KOPT-K1 (cell line): ENCODE results near the gene GPR39.

ENCODE experiments used
- H3K27ac ChIP-seq: fragments of 200-600 bp; sonication (generic); 2 replicates; pipeline ENCODE4 v1.5.1; 2016; ENCODE audit warnings: antibody characterized with exemption, mild to moderate bottlenecking, low read depth, low read length; ENCODE audit not compliant: poor library complexity, severe bottlenecking
- H3K36me3 ChIP-seq: fragments of 200-600 bp; sonication (generic); 2 replicates; pipeline ENCODE4 v1.5.1; 2017; ENCODE audit warnings: antibody characterized with exemption, mild to moderate bottlenecking, low read length, moderate library complexity; ENCODE audit not compliant: insufficient read depth
- H3K9me3 ChIP-seq: fragments of 200-600 bp; sonication (generic); 2 replicates; pipeline ENCODE4 v1.5.1; 2017; ENCODE audit warnings: antibody characterized with exemption, low read length, mild to moderate bottlenecking; ENCODE audit not compliant: insufficient read depth, poor library complexity, severe bottlenecking

Gene GPR39

DNA sequence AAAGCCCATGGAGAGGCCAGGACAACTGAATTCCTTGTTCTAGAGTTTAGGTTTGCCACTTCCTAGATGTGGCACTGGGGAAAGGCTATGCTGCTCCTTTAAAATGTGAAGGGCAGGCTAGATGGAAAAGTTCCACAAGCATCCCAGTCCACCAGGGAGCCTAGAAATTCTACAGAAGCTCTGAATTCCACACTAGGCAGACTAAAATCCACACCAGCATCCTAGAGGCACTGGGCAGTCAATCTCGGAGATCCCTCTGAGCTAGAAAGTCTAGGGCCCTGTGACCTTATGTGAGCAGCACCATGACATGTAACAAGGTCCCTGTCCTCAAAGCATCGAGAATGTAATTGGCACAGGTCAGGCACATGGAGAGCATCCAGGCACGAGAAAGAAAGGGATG lies 181.9 kb downstream of the GPR39 start:
- no peak overlapping the region for H3K27ac ChIP-seq
- no peaks in the 10 kb centered on the region for H3K36me3 ChIP-seq
- H3K9me3 ChIP-seq: no peaks in the 10 kb centered on the region

DNA sequence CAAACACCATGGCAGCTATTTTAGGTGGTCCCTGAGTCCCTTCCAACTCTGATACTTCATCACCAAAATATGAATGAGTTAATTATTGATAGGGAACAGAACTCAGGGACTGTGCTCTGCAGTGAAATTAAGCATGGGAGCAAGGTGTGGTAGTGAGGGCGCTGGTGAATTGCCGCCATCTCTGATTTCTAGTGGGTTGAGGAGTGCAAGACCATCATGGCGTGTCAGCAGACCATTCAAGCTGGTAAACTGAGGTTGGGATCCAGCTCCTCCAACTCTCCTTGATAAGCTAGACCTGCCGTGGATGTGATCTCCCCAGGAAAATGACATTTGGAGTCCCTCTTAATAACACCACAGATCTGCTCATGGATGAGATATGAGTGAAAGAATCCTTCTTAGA lies 183.0 kb downstream of the GPR39 start:
- no peak overlapping the region for H3K27ac ChIP-seq
- H3K36me3 ChIP-seq: no peaks in the 10 kb centered on the region

DNA sequence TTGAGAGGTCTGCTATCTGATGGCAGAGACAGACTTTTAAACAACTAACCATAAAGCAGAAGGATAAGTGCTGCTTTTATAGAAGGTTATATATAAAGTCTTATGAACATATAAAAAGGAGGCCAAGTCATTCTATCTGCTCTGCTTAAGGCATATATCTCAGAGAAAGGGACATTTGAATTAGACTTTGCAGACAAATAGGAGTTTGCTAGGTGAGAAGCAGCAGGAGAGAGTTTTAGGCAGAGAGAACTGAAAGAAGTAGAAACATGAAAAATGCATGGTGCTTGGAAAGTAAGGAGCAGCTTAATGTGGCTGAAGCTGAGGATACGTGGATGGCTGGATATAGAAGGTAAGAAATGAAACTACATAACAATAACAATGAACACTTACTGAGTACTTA lies 188.0 kb downstream of the GPR39 start:
- H3K9me3 ChIP-seq: no peaks in the 10 kb centered on the region
- H3K27ac ChIP-seq: no peak overlapping the region
- no peaks in the 10 kb centered on the region for H3K36me3 ChIP-seq

More for the DNA sequence above, 183.0 kb downstream of the GPR39 start:
- no peaks in the 10 kb centered on the region for H3K9me3 ChIP-seq

DNA sequence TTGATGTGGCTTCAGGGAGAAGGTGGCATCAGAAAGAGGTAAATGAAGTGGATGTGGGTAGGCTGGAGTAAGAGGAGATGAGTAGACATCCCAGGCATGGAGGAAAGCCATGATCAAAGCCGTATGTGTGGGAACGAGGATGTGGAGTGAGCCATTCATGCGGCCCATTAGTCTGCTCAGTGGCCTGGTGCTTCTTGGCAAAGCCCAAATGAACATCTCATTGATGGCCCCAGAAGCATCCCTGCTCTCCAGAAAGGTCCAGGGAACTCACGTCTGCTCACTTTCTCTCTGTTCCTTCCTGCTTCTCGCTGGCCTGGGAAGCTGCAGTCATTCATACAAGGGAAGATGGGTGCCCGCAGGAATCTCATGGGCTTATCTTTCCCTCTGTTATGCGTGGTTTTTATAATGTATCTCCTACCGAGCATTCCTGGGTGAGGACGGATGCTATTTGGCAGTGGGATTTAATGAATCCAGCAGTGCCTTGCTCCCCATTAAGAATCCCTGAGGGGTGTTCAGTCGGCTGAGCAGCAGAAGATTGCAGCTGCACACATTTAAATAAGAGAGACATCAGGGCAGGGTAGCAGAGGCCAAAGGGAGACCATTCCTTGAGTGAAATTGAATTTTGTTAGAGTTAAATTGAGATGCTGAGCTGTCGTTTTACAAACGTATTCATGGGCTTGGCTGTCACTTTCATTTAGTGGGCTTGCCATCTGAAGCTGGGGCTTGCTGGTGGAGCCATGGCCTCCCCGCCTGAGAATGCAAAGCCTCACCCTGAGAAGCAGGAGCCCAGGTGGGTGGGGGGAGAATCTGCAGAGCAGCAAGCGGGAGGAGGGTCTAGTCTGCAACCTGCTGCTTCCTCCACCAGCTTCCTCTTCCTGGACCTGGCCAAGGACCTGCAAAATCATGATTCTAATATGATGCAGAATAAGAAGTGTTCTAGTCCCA lies 188.9 kb downstream of the GPR39 start:
- no peaks in the 10 kb centered on the region for H3K36me3 ChIP-seq
- no peaks in the 10 kb centered on the region for H3K9me3 ChIP-seq
- H3K27ac ChIP-seq: no peak overlapping the region

DNA sequence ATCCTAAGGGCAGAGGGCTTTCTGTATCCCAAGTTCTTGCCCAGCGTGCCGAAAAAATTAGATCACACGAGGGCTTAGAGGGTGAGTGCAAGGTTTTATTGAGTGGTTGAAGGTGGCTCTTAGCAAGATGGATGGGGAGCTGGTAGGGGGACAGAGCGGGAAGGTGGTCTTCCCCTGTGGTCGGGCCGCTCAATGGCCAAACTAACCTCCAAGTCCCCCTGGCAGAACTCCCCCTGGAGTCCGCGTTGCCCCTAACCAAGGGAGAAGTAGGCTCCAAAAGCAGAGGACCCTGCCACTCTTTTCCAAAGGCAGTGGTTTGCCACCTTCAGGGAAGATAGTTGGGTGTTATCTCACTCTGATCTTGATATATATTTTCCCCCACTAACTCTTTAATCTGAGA lies 190.0 kb downstream of the GPR39 start:
- H3K9me3 ChIP-seq: no peaks in the 10 kb centered on the region
- H3K27ac ChIP-seq: no peak overlapping the region
- H3K36me3 ChIP-seq: no peaks in the 10 kb centered on the region

DNA sequence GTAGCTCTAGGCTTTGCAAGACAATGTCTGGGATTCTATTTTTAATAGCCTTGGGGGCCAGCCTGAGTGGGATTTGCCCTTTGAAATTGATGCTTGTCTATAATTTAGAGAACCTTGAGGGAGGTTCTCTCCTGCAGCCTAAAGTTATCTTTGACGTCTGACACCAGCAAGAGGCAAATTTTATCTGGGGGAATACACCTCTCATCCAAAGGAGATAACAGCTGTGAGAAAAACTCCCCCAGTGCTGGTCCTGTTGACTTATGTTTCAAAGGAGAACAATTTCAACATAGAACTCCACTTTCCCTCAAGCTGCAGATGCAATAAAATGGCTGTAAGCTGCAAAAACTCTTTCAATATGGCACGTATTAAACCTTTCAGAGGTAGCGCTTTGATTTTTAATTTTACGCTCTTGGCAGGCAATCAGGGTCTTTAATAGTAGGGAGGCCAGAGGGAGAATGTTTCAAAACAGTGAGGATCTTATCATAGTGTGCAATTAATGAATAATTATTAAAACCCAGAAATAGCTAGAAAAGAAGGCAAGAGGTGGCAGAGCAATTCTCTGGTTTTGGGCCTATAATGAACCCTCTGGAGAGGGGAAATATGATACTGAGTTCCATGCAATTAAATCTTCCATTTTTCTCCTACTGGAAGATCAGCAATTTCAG lies 191.0 kb downstream of the GPR39 start:
- no peak overlapping the region for H3K27ac ChIP-seq
- no peaks in the 10 kb centered on the region for H3K9me3 ChIP-seq
- H3K36me3 ChIP-seq: no peaks in the 10 kb centered on the region

DNA sequence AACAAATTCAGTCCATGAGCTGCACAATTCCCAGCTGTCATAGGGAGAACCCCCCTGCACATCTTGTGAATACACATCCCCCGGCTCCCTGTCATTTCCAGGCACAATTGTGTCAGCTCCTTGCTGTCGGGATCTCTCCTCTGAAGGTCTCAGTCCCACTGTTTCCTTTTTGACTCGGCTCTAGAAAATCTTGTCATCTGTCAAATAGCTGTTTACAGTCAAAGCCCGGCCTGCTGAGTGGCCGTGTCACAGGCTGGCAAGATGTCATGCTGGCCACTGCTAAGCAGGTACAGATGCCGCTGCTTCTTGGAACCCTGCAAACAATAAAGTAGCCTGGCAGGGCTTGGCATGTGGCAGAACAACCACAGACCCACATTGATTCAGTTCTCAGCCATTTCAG lies 191.7 kb downstream of the GPR39 start:
- no peak overlapping the region for H3K27ac ChIP-seq
- no peaks in the 10 kb centered on the region for H3K36me3 ChIP-seq
- no peaks in the 10 kb centered on the region for H3K9me3 ChIP-seq

DNA sequence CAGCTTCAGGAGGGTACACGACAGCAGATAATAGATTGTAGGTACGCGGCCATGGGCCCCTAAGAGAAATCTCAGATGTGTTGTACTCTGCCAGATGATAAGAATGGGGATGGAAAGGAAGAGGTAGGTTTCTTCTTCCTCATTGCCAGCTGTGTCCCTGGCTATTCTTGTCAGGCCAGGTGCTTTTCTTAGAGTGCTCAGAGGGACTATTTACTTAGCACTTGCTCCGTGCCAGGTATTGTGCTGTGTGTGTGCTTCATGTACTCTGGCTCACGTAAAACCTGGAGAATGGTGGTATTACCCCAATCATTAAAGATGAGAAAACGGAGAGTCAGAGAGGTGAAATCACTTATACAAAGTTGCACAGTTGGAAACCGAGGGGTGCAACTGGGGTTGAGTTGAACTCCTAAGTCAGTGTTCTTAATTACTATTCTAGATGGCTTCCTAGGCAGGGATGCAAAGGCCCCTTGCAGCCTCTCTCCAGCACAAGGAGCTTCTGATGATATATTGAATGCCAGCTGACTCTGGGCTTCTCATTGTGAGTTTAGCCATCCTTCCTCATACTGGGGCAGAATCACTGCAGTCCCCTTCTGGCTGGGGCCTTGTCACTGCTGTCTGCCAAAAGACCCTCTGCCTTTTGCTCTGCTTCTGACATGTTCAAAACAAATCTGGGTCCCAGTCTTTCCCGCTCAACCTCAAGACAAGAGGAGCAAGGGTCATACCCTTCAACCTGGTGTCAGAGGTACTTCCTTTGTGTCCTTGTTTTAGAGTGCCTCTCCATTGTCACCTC lies 192.7 kb downstream of the GPR39 start:
- H3K36me3 ChIP-seq: no peaks in the 10 kb centered on the region
- no peaks in the 10 kb centered on the region for H3K9me3 ChIP-seq
- no peak overlapping the region for H3K27ac ChIP-seq

DNA sequence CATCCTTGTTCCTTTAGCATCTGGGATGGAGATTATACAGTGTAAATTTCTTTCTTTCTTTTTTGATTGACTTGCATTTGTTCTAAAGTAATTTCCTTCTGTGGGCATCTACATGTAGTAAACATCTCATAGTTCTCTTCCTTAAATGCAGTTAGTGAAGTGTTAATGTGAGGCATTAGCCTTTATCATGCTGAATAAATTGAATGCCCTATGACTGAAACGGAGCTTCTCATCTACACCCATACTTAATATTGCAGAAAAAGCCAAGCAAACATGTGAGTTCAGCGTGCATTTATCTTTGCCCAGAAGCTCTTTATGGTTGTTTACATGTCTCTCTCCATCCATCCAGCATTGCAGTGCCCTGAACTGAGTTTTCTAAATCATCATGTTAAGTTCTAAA lies 195.1 kb downstream of the GPR39 start:
- Histone ChIP-seq H3K27ac (no peak overlapping the region), H3K36me3 (no peaks in the 10 kb centered on the region), H3K9me3 (no peaks in the 10 kb centered on the region)

DNA sequence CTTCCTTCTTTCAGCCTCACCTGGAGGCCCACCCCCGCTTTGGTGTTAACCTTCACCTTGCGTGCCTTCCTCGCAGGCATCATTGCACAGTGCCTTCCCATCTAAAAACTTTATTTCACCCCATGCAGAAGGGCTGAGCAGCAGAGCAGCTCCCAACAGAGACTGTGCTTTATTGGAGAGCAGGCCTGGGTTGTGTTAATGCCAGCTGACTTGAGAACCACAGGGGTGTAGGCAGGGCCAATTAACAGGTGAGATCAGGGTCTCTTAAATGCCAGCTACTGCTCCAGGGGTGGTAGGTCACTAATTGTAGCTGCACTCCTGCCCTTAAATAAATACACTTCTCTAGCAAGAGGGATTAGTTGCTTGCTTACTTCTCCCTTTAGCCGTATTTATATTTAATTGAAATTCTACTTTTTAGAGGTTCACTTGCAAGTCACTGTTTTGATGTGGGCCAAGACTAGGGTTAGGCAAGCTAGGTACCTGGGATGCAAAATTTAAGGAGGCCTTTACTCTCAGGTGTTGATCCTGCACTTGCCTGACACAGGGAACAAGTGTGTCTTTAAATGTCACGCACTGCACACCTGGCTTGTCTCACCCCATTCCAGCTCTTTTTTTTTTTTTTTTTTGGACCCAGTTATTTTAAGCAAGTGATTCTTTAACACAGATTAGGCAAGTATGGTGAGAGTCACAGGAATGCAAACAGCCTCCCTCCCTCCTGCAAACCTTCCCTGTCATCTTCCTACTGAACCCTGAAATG lies 198.9 kb downstream of the GPR39 start:
- Histone ChIP-seq H3K27ac (no peak overlapping the region), H3K36me3 (no peaks in the 10 kb centered on the region), H3K9me3 (no peaks in the 10 kb centered on the region)

DNA sequence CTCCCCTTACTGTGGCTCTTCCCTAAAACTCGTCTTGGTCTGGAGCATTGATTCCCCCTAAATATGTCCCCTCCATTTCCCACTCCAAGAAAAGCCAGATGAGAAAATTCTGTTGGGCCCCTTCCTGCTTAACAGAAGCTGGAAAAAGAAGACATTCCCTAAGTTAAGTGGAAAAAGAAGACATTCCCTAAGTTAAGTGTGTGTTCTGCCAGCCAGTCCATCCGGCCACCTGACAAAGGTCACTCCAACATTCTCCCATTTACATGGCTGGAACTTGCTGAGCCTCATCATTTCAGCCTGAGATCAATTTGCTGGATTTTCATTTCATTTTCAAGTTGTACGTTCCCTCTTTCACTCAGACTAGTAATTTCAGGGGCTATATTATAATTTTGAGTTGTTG lies 201.4 kb downstream of the GPR39 start:
- no peak overlapping the region for H3K27ac ChIP-seq
- H3K36me3 ChIP-seq: no peaks in the 10 kb centered on the region
- no peaks in the 10 kb centered on the region for H3K9me3 ChIP-seq

DNA sequence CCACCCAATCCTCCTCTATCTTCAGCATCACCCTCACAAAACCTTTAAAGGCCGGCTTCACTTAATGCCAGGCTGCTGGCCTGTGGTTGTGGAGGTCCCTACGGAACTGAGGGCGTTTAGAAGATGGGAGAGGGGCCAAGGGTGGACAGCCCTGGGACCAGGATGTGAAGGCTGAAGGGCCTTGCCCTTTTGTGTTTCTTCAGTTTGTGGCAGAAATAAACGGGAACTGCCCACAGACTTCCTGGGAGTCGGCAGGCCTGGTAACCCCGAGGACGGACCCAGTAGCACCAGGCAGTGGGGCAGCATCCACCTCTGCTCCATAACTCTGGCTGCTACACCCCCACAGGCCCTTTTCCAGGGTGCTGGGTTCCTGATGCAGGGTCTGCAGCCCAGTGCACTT lies 202.1 kb downstream of the GPR39 start:
- no peaks in the 10 kb centered on the region for H3K36me3 ChIP-seq
- no peaks in the 10 kb centered on the region for H3K9me3 ChIP-seq
- no peak overlapping the region for H3K27ac ChIP-seq

DNA sequence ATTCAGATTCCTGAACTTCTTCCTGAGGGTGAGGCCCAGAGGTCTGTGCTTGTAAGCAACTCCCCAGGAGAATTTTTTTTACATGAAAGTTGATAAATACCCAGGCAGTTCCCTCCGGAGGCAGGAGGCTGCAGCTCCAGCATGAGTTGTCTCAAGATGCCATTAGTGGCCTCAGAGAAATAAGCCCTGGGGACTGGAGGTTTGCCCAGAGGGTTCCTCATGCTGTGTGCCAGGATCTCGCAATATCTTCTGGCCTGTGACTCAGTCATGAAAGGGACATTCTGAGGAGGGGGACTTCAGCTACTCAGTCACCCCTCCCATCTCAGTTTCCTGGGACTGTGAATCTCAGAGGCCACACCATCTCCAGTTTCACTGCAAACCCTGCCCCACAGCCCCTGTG lies 203.5 kb downstream of the GPR39 start:
- Histone ChIP-seq H3K36me3 (no peaks in the 10 kb centered on the region), H3K27ac (no peak overlapping the region), H3K9me3 (no peaks in the 10 kb centered on the region)

DNA sequence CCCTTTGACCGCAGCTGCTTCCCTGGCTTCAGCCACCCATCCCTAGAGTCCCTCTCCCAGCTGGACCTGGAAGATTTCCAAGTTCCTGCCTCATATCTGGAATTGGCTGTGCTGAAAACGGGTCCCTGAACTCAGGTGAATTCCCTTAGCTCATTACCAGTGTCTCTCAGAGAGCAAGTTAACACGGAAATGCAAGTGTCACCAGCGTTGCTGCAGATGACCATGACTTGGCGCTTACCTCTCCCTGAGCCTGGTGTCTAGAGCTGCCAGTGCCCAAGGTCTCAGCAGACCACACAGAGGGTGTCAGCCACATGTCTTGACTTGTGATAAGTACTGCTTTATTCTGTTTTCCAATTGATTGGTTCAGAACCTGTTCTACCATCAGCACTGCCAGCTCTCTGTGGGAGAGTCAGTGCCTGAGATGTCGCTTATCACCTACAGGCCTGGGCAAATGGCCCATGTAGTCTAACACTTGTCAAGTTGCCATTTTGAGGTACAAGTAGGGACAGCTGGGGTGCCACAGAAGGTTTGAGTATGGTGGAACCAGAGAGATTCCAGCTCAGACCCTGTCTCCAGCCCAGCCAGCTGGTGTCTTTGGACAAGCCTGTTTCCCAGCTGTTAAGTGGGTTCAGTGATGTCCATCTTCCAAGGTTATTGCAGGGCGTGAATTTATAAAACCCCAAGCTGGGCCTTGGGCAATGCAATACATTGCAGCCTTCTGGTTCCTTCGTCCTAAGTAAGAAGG lies 204.7 kb downstream of the GPR39 start:
- Histone ChIP-seq H3K36me3 (no peaks in the 10 kb centered on the region), H3K9me3 (no peaks in the 10 kb centered on the region), H3K27ac (no peak overlapping the region)
